HUES6 (cell line): ENCODE data around the gene RNF187.
A peak's percentile ranks its signal among the peaks of the same experiment; 100 is the strongest.

ENCODE experiments used
- H3K27ac ChIP-seq: 2 replicates; pipeline ENCODE4 v1.7.0; 2013; ENCODE audit warnings: low read depth, mild to moderate bottlenecking, low read length, inconsistent platforms
- H3K27me3 ChIP-seq: 2 replicates; pipeline ENCODE4 v1.6.1; 2013; ENCODE audit warnings: low read length; ENCODE audit not compliant: control insufficient read depth, insufficient read depth
- H3K36me3 ChIP-seq: 2 replicates; pipeline ENCODE4 v1.6.1; 2013; ENCODE audit warnings: low read length; ENCODE audit not compliant: control insufficient read depth, insufficient read depth
- H3K4me1 ChIP-seq: 2 replicates; pipeline ENCODE4 v1.6.1; 2013; ENCODE audit warnings: low read length; ENCODE audit not compliant: control insufficient read depth, insufficient read depth
- H3K4me3 ChIP-seq: 2 replicates; pipeline ENCODE4 v1.5.1; 2013; ENCODE audit warnings: low read depth, low read length
- H3K9ac ChIP-seq: one replicate; pipeline ENCODE4 v1.6.1; 2013; ENCODE audit warnings: mild to moderate bottlenecking, low read length
- H3K9me3 ChIP-seq: 2 replicates; pipeline ENCODE4 v1.6.1; 2013; ENCODE audit warnings: low read depth, low read length; ENCODE audit not compliant: control insufficient read depth, insufficient read depth

RNF187 gene

DNA sequence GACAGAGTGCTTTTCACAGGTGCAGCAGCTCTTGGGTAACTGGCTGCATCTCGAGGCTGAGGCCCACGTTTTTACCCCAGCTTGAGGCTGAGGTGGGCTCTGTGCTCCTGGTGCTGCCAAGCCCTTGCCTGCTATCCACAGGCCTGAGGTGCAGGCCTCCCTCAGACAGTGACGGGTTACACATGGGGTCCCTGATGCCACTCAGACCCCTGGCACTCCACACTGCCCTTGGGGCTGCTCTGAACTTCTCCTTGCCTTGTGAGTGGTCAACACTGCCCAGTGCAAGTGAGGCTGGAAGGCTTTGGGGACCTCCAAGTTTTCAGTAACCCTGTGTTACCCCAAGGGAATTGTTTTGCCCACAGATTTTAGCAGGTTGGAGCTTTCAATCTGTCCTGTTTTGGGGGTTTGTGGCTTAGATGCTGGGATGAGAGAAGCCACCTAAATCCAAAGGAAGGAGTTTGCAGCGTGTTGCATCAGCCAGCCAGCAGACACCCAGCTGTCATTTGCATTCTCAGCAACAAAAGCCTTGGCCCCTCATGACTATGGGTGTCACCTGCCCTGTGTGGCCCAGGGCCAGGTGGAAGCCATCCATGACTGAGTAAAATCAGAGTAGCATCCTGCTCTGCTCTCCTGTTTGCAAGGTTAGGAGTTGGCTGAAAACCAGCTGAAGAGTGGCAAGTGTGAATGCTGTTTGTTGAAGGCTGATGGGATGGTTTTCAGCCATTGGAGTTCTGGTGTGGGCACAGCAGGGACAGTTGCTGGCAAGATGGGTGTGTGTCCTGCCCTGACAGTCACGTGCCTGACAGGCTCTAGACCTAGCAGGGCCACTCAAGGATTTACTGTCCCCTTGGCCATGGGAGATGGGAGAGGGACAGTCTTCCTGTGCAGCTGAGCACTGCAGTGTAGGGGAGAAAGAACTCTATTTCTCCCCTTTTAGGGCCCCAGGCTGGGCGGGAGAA, 3.2 kb downstream of the RNF187 start:
- H3K4me3 ChIP-seq: no peak overlapping the region
- H3K27me3 ChIP-seq: no peaks in the 10 kb centered on the region
- no peaks in the 10 kb centered on the region for H3K9me3 ChIP-seq
- H3K36me3 ChIP-seq: peaks cover 53% of the 10 kb centered on the region
- peak overlapping the region; percentile 40 for H3K9ac ChIP-seq
- H3K4me1 ChIP-seq: peaks cover 18% of the 10 kb centered on the region
- H3K27ac ChIP-seq: no peak overlapping the region

- Histone ChIP-seq H3K9me3 (no peaks in the 10 kb centered on the region), H3K4me3 (no peak overlapping the region), H3K27ac (no peak overlapping the region), H3K36me3 (peaks cover 55% of the 10 kb centered on the region), H3K4me1 (peaks cover 13% of the 10 kb centered on the region; the same call in 1 of the 2 replicates), H3K9ac (no peak overlapping the region), H3K27me3 (no peaks in the 10 kb centered on the region)
Measured at GRCh38 chr1:228493141-228494043, 6.2 kb downstream of the RNF187 start.

DNA sequence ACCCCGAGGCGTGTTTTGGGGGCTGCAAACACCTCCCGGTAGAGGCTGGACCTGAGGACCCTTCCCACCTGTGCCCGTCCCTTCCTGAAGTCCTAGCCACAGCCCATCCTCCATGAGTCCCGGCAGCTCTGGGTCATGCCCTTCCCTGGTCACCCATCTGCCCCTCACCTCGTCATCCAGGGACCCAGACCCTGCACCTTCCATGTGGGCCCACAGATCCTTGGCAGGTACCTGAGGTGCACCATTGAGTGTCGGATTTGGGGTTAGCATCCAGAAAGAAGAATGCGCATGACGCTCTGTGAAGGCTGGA, 6.8 kb downstream of the RNF187 start:
- Histone ChIP-seq H3K27me3 (no peaks in the 10 kb centered on the region), H3K9me3 (no peaks in the 10 kb centered on the region), H3K27ac (no peak overlapping the region), H3K4me1 (peaks cover 7% of the 10 kb centered on the region; the same call in 1 of the 2 replicates), H3K9ac (no peak overlapping the region), H3K4me3 (no peak overlapping the region), H3K36me3 (peaks cover 55% of the 10 kb centered on the region)

GRCh38 chr1:228494391-228494790, 7.2 kb downstream of the RNF187 start:
- no peaks in the 10 kb centered on the region for H3K9me3 ChIP-seq
- H3K9ac ChIP-seq: no peak overlapping the region
- no peak overlapping the region for H3K4me3 ChIP-seq
- H3K4me1 ChIP-seq: peaks cover 7% of the 10 kb centered on the region; the same call in 1 of the 2 replicates
- H3K36me3 ChIP-seq: peaks cover 52% of the 10 kb centered on the region
- no peaks in the 10 kb centered on the region for H3K27me3 ChIP-seq
- H3K27ac ChIP-seq: no peak overlapping the region

- Histone ChIP-seq H3K27ac (no peak overlapping the region), H3K9ac (no peak overlapping the region)
Measured at GRCh38 chr1:228494970-228495853, 8.0 kb downstream of the RNF187 start.

DNA sequence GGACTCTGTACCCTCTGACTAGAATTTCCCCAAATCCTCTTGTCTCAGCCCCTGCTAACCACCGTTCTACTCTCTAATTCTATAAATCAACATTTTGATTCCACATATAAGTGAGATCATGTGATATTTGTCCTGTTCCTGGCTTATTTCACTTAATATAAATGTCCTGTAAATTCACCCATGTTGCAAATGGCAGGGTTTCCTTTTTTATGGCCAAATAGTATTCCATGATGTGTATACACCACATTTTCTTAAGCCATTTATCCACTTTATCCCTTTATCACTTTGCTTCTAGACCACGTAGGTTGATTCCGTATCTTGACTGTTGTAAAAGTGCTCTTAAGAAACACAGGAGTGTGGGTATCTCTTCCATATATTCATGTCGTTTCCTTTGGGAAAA, 8.9 kb downstream of the RNF187 start:
- Histone ChIP-seq H3K4me3 (no peak overlapping the region), H3K9ac (no peak overlapping the region), H3K27ac (no peak overlapping the region), H3K36me3 (peaks cover 35% of the 10 kb centered on the region), H3K9me3 (no peaks in the 10 kb centered on the region), H3K27me3 (peaks cover 8% of the 10 kb centered on the region), H3K4me1 (peaks cover 6% of the 10 kb centered on the region; the same call in 1 of the 2 replicates)

More at GRCh38 chr1:228494970-228495853, 8.0 kb downstream of the RNF187 start:
- peaks cover 43% of the 10 kb centered on the region for H3K36me3 ChIP-seq
- H3K27me3 ChIP-seq: 0 out of 2 replicates have a peak, but pooled peaks cover 1% of the 10 kb centered on the region
- H3K9me3 ChIP-seq: no peaks in the 10 kb centered on the region
- H3K4me1 ChIP-seq: peaks cover 3% of the 10 kb centered on the region; the same call in 1 of the 2 replicates
- no peak overlapping the region for H3K4me3 ChIP-seq

DNA sequence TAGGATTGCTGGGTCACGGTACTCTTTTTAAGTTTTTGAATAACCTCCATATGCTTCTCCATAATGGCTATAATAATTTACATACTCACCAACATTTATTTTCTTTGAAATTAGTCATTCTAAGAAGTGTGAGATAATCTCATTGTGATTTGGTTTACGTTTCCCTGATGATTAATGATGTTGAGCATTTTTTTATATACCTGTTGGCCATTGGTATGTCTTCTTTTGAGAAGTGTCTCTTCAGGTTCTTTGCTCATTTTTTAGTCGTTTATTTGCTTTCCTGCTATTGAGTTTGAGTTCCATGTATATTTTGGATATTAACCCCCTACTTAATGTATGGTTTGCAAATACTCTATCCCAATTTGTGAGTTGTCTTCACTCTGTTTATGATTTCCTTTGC, 9.3 kb downstream of the RNF187 start:
- H3K4me1 ChIP-seq: peaks cover 6% of the 10 kb centered on the region; the same call in 1 of the 2 replicates
- no peaks in the 10 kb centered on the region for H3K9me3 ChIP-seq
- H3K9ac ChIP-seq: no peak overlapping the region
- peaks cover 32% of the 10 kb centered on the region for H3K36me3 ChIP-seq
- H3K27me3 ChIP-seq: peaks cover 12% of the 10 kb centered on the region
- no peak overlapping the region for H3K27ac ChIP-seq
- no peak overlapping the region for H3K4me3 ChIP-seq

DNA sequence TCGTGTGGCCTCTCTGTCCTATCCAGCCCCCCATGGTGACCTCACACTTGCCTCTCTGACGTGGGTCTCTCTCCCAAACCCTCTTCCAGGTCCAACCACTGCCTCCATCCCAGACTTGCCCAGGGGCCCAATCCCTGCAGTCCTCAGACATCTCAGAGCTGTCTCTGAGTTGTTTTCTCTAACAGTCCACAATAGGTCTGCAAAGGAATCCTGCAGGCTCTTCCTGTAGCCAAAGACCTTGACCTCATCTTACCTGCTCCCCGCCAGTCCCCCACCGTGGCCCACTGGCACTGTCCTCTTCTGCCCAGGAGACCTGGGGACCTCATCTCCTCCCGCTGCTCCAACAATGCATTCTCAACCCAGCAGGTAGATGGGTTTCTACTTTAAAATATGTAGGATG, 10.0 kb downstream of the RNF187 start:
- peaks cover 25% of the 10 kb centered on the region for H3K36me3 ChIP-seq
- H3K4me1 ChIP-seq: peaks cover 6% of the 10 kb centered on the region; the same call in 1 of the 2 replicates
- H3K27me3 ChIP-seq: peaks cover 20% of the 10 kb centered on the region
- no peaks in the 10 kb centered on the region for H3K9me3 ChIP-seq
- H3K4me3 ChIP-seq: no peak overlapping the region
- no peak overlapping the region for H3K27ac ChIP-seq
- no peak overlapping the region for H3K9ac ChIP-seq

DNA sequence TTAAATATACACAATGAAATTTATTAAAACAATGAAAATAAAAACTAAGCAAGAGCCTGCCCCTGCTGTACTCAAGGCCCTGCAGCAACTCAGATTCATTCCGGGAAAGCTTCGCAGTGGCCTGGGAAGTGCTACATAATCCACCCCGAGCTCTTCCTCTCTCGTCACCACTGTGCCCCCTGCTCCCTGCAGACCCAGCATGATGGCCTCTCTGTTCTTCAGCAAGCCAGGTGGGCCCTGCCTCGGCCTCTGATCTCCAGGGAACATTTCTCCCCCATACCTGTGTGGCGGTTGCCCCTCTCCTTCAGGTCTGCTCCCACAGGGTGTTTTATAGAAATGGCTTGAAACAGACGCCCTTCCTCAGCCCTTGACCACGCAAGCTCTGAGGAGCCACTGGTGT, 10.6 kb downstream of the RNF187 start:
- Histone ChIP-seq H3K36me3 (peaks cover 23% of the 10 kb centered on the region), H3K9me3 (no peaks in the 10 kb centered on the region), H3K4me3 (no peak overlapping the region), H3K27ac (no peak overlapping the region), H3K4me1 (peaks cover 6% of the 10 kb centered on the region; the same call in 1 of the 2 replicates), H3K9ac (no peak overlapping the region), H3K27me3 (peaks cover 25% of the 10 kb centered on the region)

- Histone ChIP-seq H3K4me3 (no peak overlapping the region), H3K4me1 (peaks cover 6% of the 10 kb centered on the region; the same call in 1 of the 2 replicates), H3K9ac (no peak overlapping the region), H3K27ac (no peak overlapping the region), H3K9me3 (peaks cover 2% of the 10 kb centered on the region; the same call in 1 of the 2 replicates), H3K27me3 (peaks cover 26% of the 10 kb centered on the region), H3K36me3 (peaks cover 4% of the 10 kb centered on the region; the same call in 1 of the 2 replicates)
Measured at GRCh38 chr1:228500143-228500734, 13.1 kb downstream of the RNF187 start.
